Ishikawa (cell line): ENCODE results near the gene MUC5AC.

Experiments used
- CEBPB ChIP-seq: IDR thresholded peaks from 2 replicates; pipeline ENCODE4 v1.6.1; 2012
- CREB1 ChIP-seq: IDR thresholded peaks from 2 replicates; pipeline ENCODE4 v1.6.1; 2012; ENCODE audit warnings: low read depth
- EGR1 ChIP-seq: IDR thresholded peaks from 2 replicates; pipeline ENCODE4 v1.6.1; 2012
- EP300 ChIP-seq: IDR thresholded peaks from 2 replicates; pipeline ENCODE4 v1.6.1; 2012; ENCODE audit warnings: borderline replicate concordance
- FOXM1 ChIP-seq: IDR thresholded peaks from 2 replicates; pipeline ENCODE4 v1.6.1; 2012; ENCODE audit warnings: low read depth, borderline replicate concordance
- MAX ChIP-seq: IDR thresholded peaks from 2 replicates; pipeline ENCODE4 v1.6.1; 2012
- NFIC ChIP-seq: IDR thresholded peaks from 2 replicates; pipeline ENCODE4 v1.6.1; 2012
- RAD21 ChIP-seq: IDR thresholded peaks from 2 replicates; pipeline ENCODE4 v1.6.1; 2012; ENCODE audit warnings: low read depth
- TAF1 ChIP-seq: IDR thresholded peaks from 2 replicates; pipeline ENCODE4 v1.6.1; 2012; ENCODE audit warnings: low read depth, mild to moderate bottlenecking
- TCF12 ChIP-seq: IDR thresholded peaks from 2 replicates; pipeline ENCODE4 v1.6.1; 2012; ENCODE audit warnings: low read depth
- TEAD4 ChIP-seq: IDR thresholded peaks from 2 replicates; pipeline ENCODE4 v1.6.1; 2012
- YY1 ChIP-seq: IDR thresholded peaks from 2 replicates; pipeline ENCODE4 v1.6.1; 2012; ENCODE audit warnings: low read depth
- ZBTB7A ChIP-seq: IDR thresholded peaks from 2 replicates; pipeline ENCODE4 v1.6.1; 2012; ENCODE audit warnings: low read depth
- TF ChIP-seq, protein P1 (sequence below): IDR thresholded peaks from 2 replicates; pipeline ENCODE4 v1.6.1; 2012; ENCODE audit warnings: low read depth, mild to moderate bottlenecking
- TF ChIP-seq, protein P2 (sequence below): IDR thresholded peaks from 2 replicates; pipeline ENCODE4 v1.6.1; 2012

The MUC5AC gene

DNA sequence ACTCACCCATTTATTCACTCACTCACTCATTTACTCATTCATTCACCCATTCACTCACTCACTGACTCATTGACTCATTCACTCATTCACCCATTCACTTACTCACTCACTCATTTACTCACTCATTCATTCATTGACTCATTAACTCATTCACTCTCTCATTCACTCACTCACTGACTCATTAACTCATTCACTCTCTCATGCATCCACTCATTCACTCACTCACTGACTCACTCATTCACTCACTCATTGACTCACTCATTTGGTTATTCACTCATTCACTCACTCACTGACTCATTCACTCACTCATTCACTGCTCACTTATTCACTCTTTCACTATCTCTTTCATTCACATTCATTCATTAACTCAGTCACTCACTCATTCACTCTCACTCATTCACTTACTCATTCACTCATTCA is 2.5 kb upstream of the MUC5AC start:
- TF ChIP-seq FOXM1 (no peak), TAF1 (no peak), TEAD4 (no peak), EGR1 (no peak), ZBTB7A (no peak), YY1 (no peak), MAX (no peak)
- TF ChIP-seq, protein P1, sequence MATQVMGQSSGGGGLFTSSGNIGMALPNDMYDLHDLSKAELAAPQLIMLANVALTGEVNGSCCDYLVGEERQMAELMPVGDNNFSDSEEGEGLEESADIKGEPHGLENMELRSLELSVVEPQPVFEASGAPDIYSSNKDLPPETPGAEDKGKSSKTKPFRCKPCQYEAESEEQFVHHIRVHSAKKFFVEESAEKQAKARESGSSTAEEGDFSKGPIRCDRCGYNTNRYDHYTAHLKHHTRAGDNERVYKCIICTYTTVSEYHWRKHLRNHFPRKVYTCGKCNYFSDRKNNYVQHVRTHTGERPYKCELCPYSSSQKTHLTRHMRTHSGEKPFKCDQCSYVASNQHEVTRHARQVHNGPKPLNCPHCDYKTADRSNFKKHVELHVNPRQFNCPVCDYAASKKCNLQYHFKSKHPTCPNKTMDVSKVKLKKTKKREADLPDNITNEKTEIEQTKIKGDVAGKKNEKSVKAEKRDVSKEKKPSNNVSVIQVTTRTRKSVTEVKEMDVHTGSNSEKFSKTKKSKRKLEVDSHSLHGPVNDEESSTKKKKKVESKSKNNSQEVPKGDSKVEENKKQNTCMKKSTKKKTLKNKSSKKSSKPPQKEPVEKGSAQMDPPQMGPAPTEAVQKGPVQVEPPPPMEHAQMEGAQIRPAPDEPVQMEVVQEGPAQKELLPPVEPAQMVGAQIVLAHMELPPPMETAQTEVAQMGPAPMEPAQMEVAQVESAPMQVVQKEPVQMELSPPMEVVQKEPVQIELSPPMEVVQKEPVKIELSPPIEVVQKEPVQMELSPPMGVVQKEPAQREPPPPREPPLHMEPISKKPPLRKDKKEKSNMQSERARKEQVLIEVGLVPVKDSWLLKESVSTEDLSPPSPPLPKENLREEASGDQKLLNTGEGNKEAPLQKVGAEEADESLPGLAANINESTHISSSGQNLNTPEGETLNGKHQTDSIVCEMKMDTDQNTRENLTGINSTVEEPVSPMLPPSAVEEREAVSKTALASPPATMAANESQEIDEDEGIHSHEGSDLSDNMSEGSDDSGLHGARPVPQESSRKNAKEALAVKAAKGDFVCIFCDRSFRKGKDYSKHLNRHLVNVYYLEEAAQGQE: no peak
- TF ChIP-seq, protein P2, sequence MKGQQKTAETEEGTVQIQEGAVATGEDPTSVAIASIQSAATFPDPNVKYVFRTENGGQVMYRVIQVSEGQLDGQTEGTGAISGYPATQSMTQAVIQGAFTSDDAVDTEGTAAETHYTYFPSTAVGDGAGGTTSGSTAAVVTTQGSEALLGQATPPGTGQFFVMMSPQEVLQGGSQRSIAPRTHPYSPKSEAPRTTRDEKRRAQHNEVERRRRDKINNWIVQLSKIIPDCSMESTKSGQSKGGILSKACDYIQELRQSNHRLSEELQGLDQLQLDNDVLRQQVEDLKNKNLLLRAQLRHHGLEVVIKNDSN: no peak

DNA sequence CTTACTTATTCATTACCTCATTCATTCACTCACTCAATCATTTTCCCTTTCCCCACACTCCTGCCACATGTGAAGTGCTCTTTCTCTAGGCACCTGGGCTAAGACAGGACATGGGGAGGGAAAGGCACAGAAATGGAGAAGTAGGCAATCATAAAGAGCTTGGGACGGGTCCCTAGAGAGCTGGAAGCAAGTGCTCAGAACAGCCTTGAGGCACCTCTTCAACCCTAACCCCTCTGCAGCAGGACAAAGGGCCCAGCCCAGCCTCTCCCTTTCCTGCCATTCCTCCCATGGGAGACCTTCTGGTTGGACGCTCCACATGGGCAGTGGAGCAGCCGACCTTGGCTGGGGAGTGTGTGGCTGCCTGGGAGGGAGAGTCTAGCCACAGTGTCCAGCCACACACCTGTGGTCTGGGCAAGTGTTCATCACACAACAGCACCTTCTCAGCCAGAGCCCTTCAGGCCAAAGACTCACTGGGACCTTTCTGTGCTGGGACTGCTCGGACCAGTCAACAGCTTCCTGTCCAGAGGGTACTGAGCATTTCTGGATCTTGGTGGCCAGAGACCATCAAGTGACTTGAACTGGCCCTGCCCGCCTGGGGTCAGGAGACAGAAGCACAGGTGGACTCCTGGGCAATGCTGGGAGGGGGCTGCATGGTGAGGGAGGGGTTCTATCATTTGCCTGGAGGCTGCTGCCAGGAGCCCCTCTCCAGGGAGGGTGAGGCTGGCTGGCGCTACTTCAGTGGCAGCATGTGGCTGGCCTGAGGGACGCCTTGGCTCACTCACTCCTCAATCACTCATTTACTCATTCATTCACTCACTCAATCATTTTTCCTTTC is 1.0 kb upstream of the MUC5AC start:
- no peak for TF ChIP-seq FOXM1
- TF ChIP-seq TEAD4: no peak
- TF ChIP-seq NFIC: no peak
- no peak for TF ChIP-seq TCF12
- no peak for TF ChIP-seq EP300
- no peak for TF ChIP-seq TAF1
- no peak for TF ChIP-seq CEBPB
- no peak for TF ChIP-seq ZBTB7A
- no peak for TF ChIP-seq EGR1
- TF ChIP-seq, protein P2: no peak
- TF ChIP-seq, protein P1: no peak
- no peak for TF ChIP-seq MAX
- no peak for TF ChIP-seq RAD21
- no peak for TF ChIP-seq CREB1
- TF ChIP-seq YY1: no peak

- TF ChIP-seq TEAD4 (no peak), NFIC (no peak), MAX (no peak), RAD21 (no peak), TCF12 (no peak), EGR1 (no peak), CEBPB (no peak), CREB1 (no peak), TAF1 (no peak), FOXM1 (no peak), ZBTB7A (no peak), EP300 (no peak), YY1 (no peak)
- TF ChIP-seq, protein P1: no peak
- TF ChIP-seq, protein P2: no peak
These were observed 460 bp upstream of the MUC5AC start for GRCh38 chr11:1157341-1157644.
